HG03342 (cell line): ENCODE measurements around the gene LPA.

Experiments
- ATAC-seq: cut with Tn5 transposase; IDR thresholded peaks from one replicate; pipeline ENCODE4 v1.9.1; 2021; ENCODE audit warnings: mild to moderate bottlenecking, moderate library complexity; ENCODE audit not compliant: unreplicated experiment

Gene LPA

GRCh38 chr6:160520043-160520904 lies 143.8 kb downstream of the LPA start:
- ATAC-seq, result peak; percentile 77

GRCh38 chr6:160519603-160520042 lies 144.5 kb downstream of the LPA start:
- ATAC-seq, result peak; percentile 88

GRCh38 chr6:160519133-160519532 lies 144.9 kb downstream of the LPA start:
- no peak for ATAC-seq

- ATAC-seq, result no peak
These were observed 150.2 kb downstream of the LPA start for GRCh38 chr6:160513836-160514235.

- ATAC-seq, result no peak
These were observed 153.0 kb downstream of the LPA start for GRCh38 chr6:160510976-160511617.

- no peak for ATAC-seq
These were observed 153.9 kb downstream of the LPA start for GRCh38 chr6:160510199-160510598.

- ATAC-seq, result no peak
These were observed 154.5 kb downstream of the LPA start for GRCh38 chr6:160509610-160510009.

GRCh38 chr6:160508599-160508998 lies 155.5 kb downstream of the LPA start:
- ATAC-seq, result no peak

- no peak for ATAC-seq
These were observed 156.7 kb downstream of the LPA start for GRCh38 chr6:160507420-160507819.

GRCh38 chr6:160505970-160506369 lies 158.1 kb downstream of the LPA start:
- no peak for ATAC-seq

GRCh38 chr6:160500639-160501038 lies 163.4 kb downstream of the LPA start:
- no peak for ATAC-seq

- no peak for ATAC-seq
These were observed 169.5 kb downstream of the LPA start for GRCh38 chr6:160494576-160494975.

GRCh38 chr6:160489091-160489490 lies 175.0 kb downstream of the LPA start:
- ATAC-seq, result no peak

- no peak for ATAC-seq
These were observed 177.0 kb downstream of the LPA start for GRCh38 chr6:160487116-160487515.
